ENCODE measurements around the gene CNTNAP2. TPM values are rescaled to one million over a fixed set of nuclear protein-coding genes. Genes with fewer than 3 reads are reported as not detected.
A peak's percentile ranks its signal among the peaks of the same experiment; 100 is the strongest.

The CNTNAP2 gene
- total and polyA plus RNA-seq, 4 donors = 41.3 to 127 (median 67.8) TPM

GRCh38 chr7:147196481-147196880, 1079.9 kb downstream of the CNTNAP2 start:
- no peaks in the 10 kb centered on the region for H3K4me1 ChIP-seq (ENCODE audit: control insufficient read depth, insufficient read depth, low read length)
- H3K27ac ChIP-seq (ENCODE audit: low read depth, low read length) = no peak overlapping the region
- peak in 1 of 6 donors; percentile 20 for DNase-seq (ENCODE audit: low read depth in 4 of 6, low spot score in 6 of 6)
- H3K27me3 ChIP-seq (ENCODE audit: control insufficient read depth, insufficient read depth, low read length) = no peaks in the 10 kb centered on the region
- no peaks in the 10 kb centered on the region for H3K9me3 ChIP-seq (ENCODE audit: control insufficient read depth, insufficient read depth, low read length)
- H3K36me3 ChIP-seq (ENCODE audit: control insufficient read depth, insufficient read depth, low read length) = no peaks in the 10 kb centered on the region
- no peak overlapping the region for H3K4me3 ChIP-seq (ENCODE audit: low read depth, low read length)
- WGBS (ENCODE audit: insufficient coverage) = 75% methylated on average over 1 of the region's 5 CpGs

GRCh38 chr7:147197006-147197405, 1080.4 kb downstream of the CNTNAP2 start:
- no peak overlapping the region for H3K27ac ChIP-seq (ENCODE audit: low read depth, low read length)
- no peak for DNase-seq (ENCODE audit: low read depth in 4 of 6, low spot score in 6 of 6)
- no peaks in the 10 kb centered on the region for H3K27me3 ChIP-seq (ENCODE audit: control insufficient read depth, insufficient read depth, low read length)
- no peaks in the 10 kb centered on the region for H3K36me3 ChIP-seq (ENCODE audit: control insufficient read depth, insufficient read depth, low read length)
- H3K4me1 ChIP-seq (ENCODE audit: control insufficient read depth, insufficient read depth, low read length) = no peaks in the 10 kb centered on the region
- no peak overlapping the region for H3K4me3 ChIP-seq (ENCODE audit: low read depth, low read length)
- no peaks in the 10 kb centered on the region for H3K9me3 ChIP-seq (ENCODE audit: control insufficient read depth, insufficient read depth, low read length)
- 90% methylated on average over 1 of the region's 7 CpGs for WGBS (ENCODE audit: insufficient coverage)

- no peak for DNase-seq (ENCODE audit: low read depth in 4 of 6, low spot score in 6 of 6)
Observed at GRCh38 chr7:147199868-147200267, 1083.3 kb downstream of the CNTNAP2 start.

GRCh38 chr7:147207988-147208387, 1091.4 kb downstream of the CNTNAP2 start:
- no peak overlapping the region for H3K4me3 ChIP-seq (ENCODE audit: low read depth, low read length)
- no peak overlapping the region for H3K27ac ChIP-seq (ENCODE audit: low read depth, low read length)
- no peaks in the 10 kb centered on the region for H3K9me3 ChIP-seq (ENCODE audit: control insufficient read depth, insufficient read depth, low read length)
- WGBS (ENCODE audit: insufficient coverage) = no CpG with 5 or more reads among the region's 1 CpG
- no peaks in the 10 kb centered on the region for H3K27me3 ChIP-seq (ENCODE audit: control insufficient read depth, insufficient read depth, low read length)
- no peaks in the 10 kb centered on the region for H3K4me1 ChIP-seq (ENCODE audit: control insufficient read depth, insufficient read depth, low read length)
- DNase-seq (ENCODE audit: low read depth in 4 of 6, low spot score in 6 of 6) = no peak
- no peaks in the 10 kb centered on the region for H3K36me3 ChIP-seq (ENCODE audit: control insufficient read depth, insufficient read depth, low read length)

More at GRCh38 chr7:147199868-147200267, 1083.3 kb downstream of the CNTNAP2 start:
- no peaks in the 10 kb centered on the region for H3K9me3 ChIP-seq (ENCODE audit: control insufficient read depth, insufficient read depth, low read length)
- no peaks in the 10 kb centered on the region for H3K36me3 ChIP-seq (ENCODE audit: control insufficient read depth, insufficient read depth, low read length)
- no peaks in the 10 kb centered on the region for H3K4me1 ChIP-seq (ENCODE audit: control insufficient read depth, insufficient read depth, low read length)
- no peaks in the 10 kb centered on the region for H3K27me3 ChIP-seq (ENCODE audit: control insufficient read depth, insufficient read depth, low read length)
- H3K27ac ChIP-seq (ENCODE audit: low read depth, low read length) = no peak overlapping the region
- WGBS (ENCODE audit: insufficient coverage) = 43% methylated on average over 1 of the region's 1 CpG
- H3K4me3 ChIP-seq (ENCODE audit: low read depth, low read length) = no peak overlapping the region

GRCh38 chr7:147231275-147231674, 1114.7 kb downstream of the CNTNAP2 start:
- Histone ChIP-seq H3K36me3 (ENCODE audit: control insufficient read depth, insufficient read depth, low read length) (no peaks in the 10 kb centered on the region), H3K4me1 (ENCODE audit: control insufficient read depth, insufficient read depth, low read length) (no peaks in the 10 kb centered on the region), H3K9me3 (ENCODE audit: control insufficient read depth, insufficient read depth, low read length) (no peaks in the 10 kb centered on the region), H3K27me3 (ENCODE audit: control insufficient read depth, insufficient read depth, low read length) (no peaks in the 10 kb centered on the region), H3K27ac (ENCODE audit: low read depth, low read length) (no peak overlapping the region), H3K4me3 (ENCODE audit: low read depth, low read length) (no peak overlapping the region)
- WGBS (ENCODE audit: insufficient coverage) = no CpG with 5 or more reads among the region's 2 CpGs
- no peak for DNase-seq (ENCODE audit: low read depth in 4 of 6, low spot score in 6 of 6)

GRCh38 chr7:147235645-147236382, 1119.2 kb downstream of the CNTNAP2 start:
- Histone ChIP-seq H3K4me3 (ENCODE audit: low read depth, low read length) (no peak overlapping the region), H3K9me3 (ENCODE audit: control insufficient read depth, insufficient read depth, low read length) (no peaks in the 10 kb centered on the region), H3K27ac (ENCODE audit: low read depth, low read length) (no peak overlapping the region), H3K27me3 (ENCODE audit: control insufficient read depth, insufficient read depth, low read length) (no peaks in the 10 kb centered on the region), H3K36me3 (ENCODE audit: control insufficient read depth, insufficient read depth, low read length) (no peaks in the 10 kb centered on the region), H3K4me1 (ENCODE audit: control insufficient read depth, insufficient read depth, low read length) (no peaks in the 10 kb centered on the region)
- 36% methylated on average over 2 of the region's 5 CpGs for WGBS (ENCODE audit: insufficient coverage)
- no peak for DNase-seq (ENCODE audit: low read depth in 4 of 6, low spot score in 6 of 6)

GRCh38 chr7:147240468-147240867, 1123.9 kb downstream of the CNTNAP2 start:
- Histone ChIP-seq H3K27me3 (ENCODE audit: control insufficient read depth, insufficient read depth, low read length) (no peaks in the 10 kb centered on the region), H3K4me3 (ENCODE audit: low read depth, low read length) (no peak overlapping the region), H3K4me1 (ENCODE audit: control insufficient read depth, insufficient read depth, low read length) (no peaks in the 10 kb centered on the region), H3K36me3 (ENCODE audit: control insufficient read depth, insufficient read depth, low read length) (no peaks in the 10 kb centered on the region), H3K27ac (ENCODE audit: low read depth, low read length) (no peak overlapping the region), H3K9me3 (ENCODE audit: control insufficient read depth, insufficient read depth, low read length) (no peaks in the 10 kb centered on the region)
- peak in 1 of 6 donors; percentile 58 for DNase-seq (ENCODE audit: low read depth in 4 of 6, low spot score in 6 of 6)
- WGBS (ENCODE audit: insufficient coverage) = no CpG with 5 or more reads among the region's 5 CpGs

GRCh38 chr7:147245274-147245673, 1128.7 kb downstream of the CNTNAP2 start:
- Histone ChIP-seq H3K4me1 (ENCODE audit: control insufficient read depth, insufficient read depth, low read length) (no peaks in the 10 kb centered on the region), H3K36me3 (ENCODE audit: control insufficient read depth, insufficient read depth, low read length) (no peaks in the 10 kb centered on the region), H3K27me3 (ENCODE audit: control insufficient read depth, insufficient read depth, low read length) (no peaks in the 10 kb centered on the region), H3K4me3 (ENCODE audit: low read depth, low read length) (no peak overlapping the region), H3K27ac (ENCODE audit: low read depth, low read length) (no peak overlapping the region), H3K9me3 (ENCODE audit: control insufficient read depth, insufficient read depth, low read length) (no peaks in the 10 kb centered on the region)
- DNase-seq (ENCODE audit: low read depth in 4 of 6, low spot score in 6 of 6) = peak in 1 of 6 donors; percentile 20
- WGBS (ENCODE audit: insufficient coverage) = 53% methylated on average over 4 of the region's 8 CpGs

GRCh38 chr7:147249956-147250355, 1133.4 kb downstream of the CNTNAP2 start:
- no peaks in the 10 kb centered on the region for H3K27me3 ChIP-seq (ENCODE audit: control insufficient read depth, insufficient read depth, low read length)
- DNase-seq (ENCODE audit: low read depth in 4 of 6, low spot score in 6 of 6) = no peak
- no peaks in the 10 kb centered on the region for H3K4me1 ChIP-seq (ENCODE audit: control insufficient read depth, insufficient read depth, low read length)
- H3K36me3 ChIP-seq (ENCODE audit: control insufficient read depth, insufficient read depth, low read length) = no peaks in the 10 kb centered on the region
- H3K27ac ChIP-seq (ENCODE audit: low read depth, low read length) = no peak overlapping the region
- no CpG with 5 or more reads among the region's 2 CpGs for WGBS (ENCODE audit: insufficient coverage)
- no peak overlapping the region for H3K4me3 ChIP-seq (ENCODE audit: low read depth, low read length)
- no peaks in the 10 kb centered on the region for H3K9me3 ChIP-seq (ENCODE audit: control insufficient read depth, insufficient read depth, low read length)

GRCh38 chr7:147251751-147252325, 1135.2 kb downstream of the CNTNAP2 start:
- no peak overlapping the region for H3K4me3 ChIP-seq (ENCODE audit: low read depth, low read length)
- H3K36me3 ChIP-seq (ENCODE audit: control insufficient read depth, insufficient read depth, low read length) = no peaks in the 10 kb centered on the region
- H3K27me3 ChIP-seq (ENCODE audit: control insufficient read depth, insufficient read depth, low read length) = no peaks in the 10 kb centered on the region
- no peak overlapping the region for H3K27ac ChIP-seq (ENCODE audit: low read depth, low read length)
- DNase-seq (ENCODE audit: low read depth in 4 of 6, low spot score in 6 of 6) = no peak
- WGBS (ENCODE audit: insufficient coverage) = no CpG with 5 or more reads among the region's 1 CpG
- H3K9me3 ChIP-seq (ENCODE audit: control insufficient read depth, insufficient read depth, low read length) = no peaks in the 10 kb centered on the region
- H3K4me1 ChIP-seq (ENCODE audit: control insufficient read depth, insufficient read depth, low read length) = no peaks in the 10 kb centered on the region
